ENCODE measurements around the gene MLLT10. TPM values are rescaled to one million over a fixed set of nuclear protein-coding genes. Genes with fewer than 3 reads are reported as not detected.

MLLT10 gene
- total and polyA plus RNA-seq, 12 donors = 8.5 to 41.1 (median 24.6) TPM

- Histone ChIP-seq H3K27me3 (peaks cover 0 to 73% (median 0%) of the 10 kb centered on the region in 7 donors), H3K4me1 (peaks cover 0 to 51% (median 15%) of the 10 kb centered on the region in 9 donors), H3K36me3 (no peaks in the 10 kb centered on the region), H3K9me3 (no peaks in the 10 kb centered on the region), H3K27ac (no peak overlapping the region), H3K4me3 (no peak overlapping the region)
- intact Hi-C loops (cut with DNase I) = loop anchor here (2.0 to 10.0 kb wide), 14 partner anchors 18 to 1489 kb away; partner anchors contain the start of genes MLLT10 (in 6 of the 10) and BMI1 (in 2 of the 10)
- no peak for DNase-seq
- 93 to 98% methylated on average over 2 of the region's 2 CpGs for WGBS, 2 donors
- ATAC-seq = no peak
- TF ChIP-seq, protein P1, sequence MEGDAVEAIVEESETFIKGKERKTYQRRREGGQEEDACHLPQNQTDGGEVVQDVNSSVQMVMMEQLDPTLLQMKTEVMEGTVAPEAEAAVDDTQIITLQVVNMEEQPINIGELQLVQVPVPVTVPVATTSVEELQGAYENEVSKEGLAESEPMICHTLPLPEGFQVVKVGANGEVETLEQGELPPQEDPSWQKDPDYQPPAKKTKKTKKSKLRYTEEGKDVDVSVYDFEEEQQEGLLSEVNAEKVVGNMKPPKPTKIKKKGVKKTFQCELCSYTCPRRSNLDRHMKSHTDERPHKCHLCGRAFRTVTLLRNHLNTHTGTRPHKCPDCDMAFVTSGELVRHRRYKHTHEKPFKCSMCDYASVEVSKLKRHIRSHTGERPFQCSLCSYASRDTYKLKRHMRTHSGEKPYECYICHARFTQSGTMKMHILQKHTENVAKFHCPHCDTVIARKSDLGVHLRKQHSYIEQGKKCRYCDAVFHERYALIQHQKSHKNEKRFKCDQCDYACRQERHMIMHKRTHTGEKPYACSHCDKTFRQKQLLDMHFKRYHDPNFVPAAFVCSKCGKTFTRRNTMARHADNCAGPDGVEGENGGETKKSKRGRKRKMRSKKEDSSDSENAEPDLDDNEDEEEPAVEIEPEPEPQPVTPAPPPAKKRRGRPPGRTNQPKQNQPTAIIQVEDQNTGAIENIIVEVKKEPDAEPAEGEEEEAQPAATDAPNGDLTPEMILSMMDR (IDR thresholded peaks at IDR 0.05) = no peak
Measured at GRCh38 chr10:21498377-21498776, 35.7 kb upstream of the MLLT10 start.

DNA sequence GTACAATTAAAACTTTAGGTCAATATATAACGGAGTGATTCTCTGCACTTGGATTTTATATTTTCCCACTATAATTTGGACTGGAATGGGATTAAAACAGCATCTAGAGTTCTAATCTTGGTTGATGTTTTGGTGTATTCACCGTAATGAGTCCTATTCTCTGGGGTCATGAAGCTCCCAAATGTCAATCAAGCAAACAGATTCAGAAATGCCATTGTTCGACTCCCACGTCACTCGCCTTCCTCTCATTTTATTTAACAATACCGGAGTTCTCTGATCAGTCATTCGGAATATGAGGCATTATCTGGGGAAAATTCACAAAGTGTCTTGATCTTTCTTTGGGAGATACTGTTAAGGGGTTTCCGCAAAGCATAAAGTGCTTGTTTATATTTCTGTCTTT lies 35.0 kb upstream of the MLLT10 start:
- peaks cover 0 to 67% (median 0%) of the 10 kb centered on the region in 7 donors for H3K27me3 ChIP-seq
- no peak for DNase-seq
- 92% methylated on average over 8 of the region's 8 CpGs for WGBS, 2 donors
- intact Hi-C loops (cut with DNase I) = loop anchor here (2.0 to 10.0 kb wide), 14 partner anchors 18 to 1488 kb away; partner anchors contain the start of genes MLLT10 (in 6 of the 10) and BMI1 (in 2 of the 10)
- no peak overlapping the region for H3K4me3 ChIP-seq
- no peak for ATAC-seq
- TF ChIP-seq, protein P1 (IDR thresholded peaks at IDR 0.05) = no peak
- H3K9me3 ChIP-seq = no peaks in the 10 kb centered on the region
- peaks cover 0 to 48% (median 13%) of the 10 kb centered on the region in 9 donors for H3K4me1 ChIP-seq
- no peak overlapping the region for H3K27ac ChIP-seq
- no peaks in the 10 kb centered on the region for H3K36me3 ChIP-seq

- intact Hi-C loops (cut with DNase I) = loop anchor here (2.0 to 10.0 kb wide), 14 partner anchors 17 to 1487 kb away; partner anchors contain the start of genes MLLT10 (in 6 of the 10) and BMI1 (in 2 of the 10)
Measured at GRCh38 chr10:21499701-21500577, 34.1 kb upstream of the MLLT10 start.

GRCh38 chr10:21500578-21500910 lies 33.5 kb upstream of the MLLT10 start:
- WGBS, 2 donors = 43 to 59% methylated on average over 14 of the region's 14 CpGs
- Histone ChIP-seq H3K9me3 (no peaks in the 10 kb centered on the region), H3K4me3 (peak overlapping the region; percentile 16 to 64 (median 49)), H3K27ac (peak overlapping the region in 2 of 10 donors; percentile 26 to 45), H3K27me3 (peaks cover 0 to 54% (median 0%) of the 10 kb centered on the region in 7 donors), H3K4me1 (peaks cover 0 to 32% (median 13%) of the 10 kb centered on the region in 9 donors), H3K36me3 (no peaks in the 10 kb centered on the region)
- DNase-seq (no peak), ATAC-seq (no peak)
- TF ChIP-seq, protein P1 (IDR thresholded peaks at IDR 0.05) = no peak
- intact Hi-C loops (cut with DNase I) = no loop called here

More at GRCh38 chr10:21499701-21500577, 34.1 kb upstream of the MLLT10 start:
- TF ChIP-seq, protein P1 (IDR thresholded peaks at IDR 0.05) = no peak
- DNase-seq = no peak
- no peaks in the 10 kb centered on the region for H3K9me3 ChIP-seq
- peaks cover 0 to 58% (median 0%) of the 10 kb centered on the region in 7 donors for H3K27me3 ChIP-seq
- H3K4me1 ChIP-seq = peaks cover 0 to 38% (median 13%) of the 10 kb centered on the region in 9 donors
- 38 to 41% methylated on average over 69 to 72 of the region's 72 CpGs for WGBS, 2 donors
- no peak for ATAC-seq
- peak overlapping the region in 3 of 10 donors; percentile 26 to 45 (median 39) for H3K27ac ChIP-seq
- H3K36me3 ChIP-seq = no peaks in the 10 kb centered on the region
- H3K4me3 ChIP-seq = peak overlapping the region; percentile 16 to 64 (median 49)

Data from heart right ventricle (tissue), 16 donors.